HG03457 (cell line): ENCODE measurements around the gene VSTM5.

Source experiments
- ATAC-seq: cut with Tn5 transposase; IDR thresholded peaks from one replicate; pipeline ENCODE4 v1.9.1; 2021; ENCODE audit warnings: moderate number of reproducible peaks; ENCODE audit not compliant: unreplicated experiment

VSTM5 gene

GRCh38 chr11:93843906-93844305, 6.5 kb downstream of the VSTM5 start:
- ATAC-seq, result no peak

GRCh38 chr11:93842461-93842860, 8.0 kb downstream of the VSTM5 start:
- ATAC-seq, result no peak

- no peak for ATAC-seq
These were observed 8.4 kb downstream of the VSTM5 start for GRCh38 chr11:93842034-93842433.

GRCh38 chr11:93841446-93841845, 9.0 kb downstream of the VSTM5 start:
- ATAC-seq, result no peak

GRCh38 chr11:93840981-93841380, 9.4 kb downstream of the VSTM5 start:
- ATAC-seq, result no peak

GRCh38 chr11:93840180-93840579, 10.2 kb downstream of the VSTM5 start:
- ATAC-seq, result no peak

GRCh38 chr11:93838967-93839366, 11.5 kb downstream of the VSTM5 start:
- no peak for ATAC-seq

GRCh38 chr11:93832780-93833179, 17.6 kb downstream of the VSTM5 start:
- ATAC-seq, result no peak

GRCh38 chr11:93831343-93832127, 18.9 kb downstream of the VSTM5 start:
- ATAC-seq, result no peak

- ATAC-seq, result no peak
These were observed 20.8 kb downstream of the VSTM5 start for GRCh38 chr11:93829598-93829997.

GRCh38 chr11:93827363-93827762, 23.1 kb downstream of the VSTM5 start:
- ATAC-seq, result no peak

GRCh38 chr11:93823210-93823609, 27.2 kb downstream of the VSTM5 start:
- ATAC-seq, result no peak

GRCh38 chr11:93822359-93822758, 28.1 kb downstream of the VSTM5 start:
- no peak for ATAC-seq

GRCh38 chr11:93821617-93822016, 28.8 kb downstream of the VSTM5 start:
- no peak for ATAC-seq

GRCh38 chr11:93820847-93821246, 29.6 kb downstream of the VSTM5 start:
- ATAC-seq, result no peak

GRCh38 chr11:93819966-93820695, 30.3 kb downstream of the VSTM5 start:
- no peak for ATAC-seq

GRCh38 chr11:93817426-93818348, 32.7 kb downstream of the VSTM5 start:
- no peak for ATAC-seq

GRCh38 chr11:93814966-93815633, 35.3 kb downstream of the VSTM5 start:
- no peak for ATAC-seq

GRCh38 chr11:93813974-93814373, 36.4 kb downstream of the VSTM5 start:
- no peak for ATAC-seq

GRCh38 chr11:93807980-93808379, 42.4 kb downstream of the VSTM5 start:
- no peak for ATAC-seq

- ATAC-seq, result no peak
These were observed 45.5 kb downstream of the VSTM5 start for GRCh38 chr11:93804879-93805278.
